ENCODE results near the gene MBOAT1.

- TF ChIP-seq EZH2 (IDR thresholded peaks at IDR 0.05; ENCODE audit: borderline replicate concordance, low read depth, low read length, poor library complexity, severe bottlenecking) (no peak), CTCF (conservative IDR thresholded peaks at IDR 0.05; ENCODE audit: low read depth, low read length) (no peak)
These were observed 109.7 kb downstream of the MBOAT1 start for GRCh38 chr6:20102397-20103073.

Measured in A673 (cell line).